BE2C (cell line): ENCODE measurements around the gene RMI2.

Source experiments
- DNase-seq: peaks from one replicate; pipeline ENCODE4 v3.0.0-alpha.2; 2020
- H3K27me3 ChIP-seq: fragments of 250-450 bp; sonication (Bioruptor Pico); 2 replicates; pipeline ENCODE4 v1.5.1; 2020; ENCODE audit warnings: mild to moderate bottlenecking
- H3K36me3 ChIP-seq: fragments of 250-450 bp; sonication (Bioruptor Pico); 2 replicates; pipeline ENCODE4 v1.5.1; 2020; ENCODE audit warnings: mild to moderate bottlenecking
- H3K4me1 ChIP-seq: fragments of 250-450 bp; sonication (Bioruptor Pico); 2 replicates; pipeline ENCODE4 v1.5.1; 2020
- H3K4me3 ChIP-seq: 2 replicates; pipeline ENCODE4 v1.5.1; 2011; ENCODE audit warnings: low read depth, low read length
- H3K9me3 ChIP-seq: fragments of 250-450 bp; sonication (Bioruptor Pico); 2 replicates; pipeline ENCODE4 v1.5.1; 2020
- TF ChIP-seq, protein P1 (sequence below): IDR thresholded peaks from 2 replicates; pipeline ENCODE4 v1.5.1; 2012; ENCODE audit warnings: mild to moderate bottlenecking, low read depth, low read length

The RMI2 gene

DNA sequence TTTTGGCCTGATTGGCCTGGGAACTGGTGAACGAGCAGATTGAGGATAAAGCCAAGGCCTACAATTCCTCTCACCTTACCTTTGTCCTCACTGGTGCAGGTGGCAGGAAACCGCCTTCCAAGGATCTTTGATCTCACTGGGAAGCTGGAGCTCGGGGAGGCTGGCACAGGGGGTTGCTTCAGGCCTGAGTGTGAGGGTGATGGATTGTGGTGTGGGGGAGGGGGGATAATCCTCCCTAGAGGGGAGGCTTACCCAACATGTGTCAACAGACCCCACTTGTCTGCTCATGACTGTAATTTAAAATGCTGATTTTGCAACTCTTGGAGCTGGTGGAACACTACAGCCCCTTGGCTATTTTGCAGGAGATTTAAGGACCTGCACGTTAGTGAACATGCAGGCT lies 4.5 kb upstream of the RMI2 start:
- Histone ChIP-seq H3K9me3 (no peaks in the 10 kb centered on the region), H3K4me3 (no peak overlapping the region), H3K27me3 (no peaks in the 10 kb centered on the region), H3K4me1 (no peaks in the 10 kb centered on the region), H3K36me3 (no peaks in the 10 kb centered on the region)
- TF ChIP-seq, protein P1, sequence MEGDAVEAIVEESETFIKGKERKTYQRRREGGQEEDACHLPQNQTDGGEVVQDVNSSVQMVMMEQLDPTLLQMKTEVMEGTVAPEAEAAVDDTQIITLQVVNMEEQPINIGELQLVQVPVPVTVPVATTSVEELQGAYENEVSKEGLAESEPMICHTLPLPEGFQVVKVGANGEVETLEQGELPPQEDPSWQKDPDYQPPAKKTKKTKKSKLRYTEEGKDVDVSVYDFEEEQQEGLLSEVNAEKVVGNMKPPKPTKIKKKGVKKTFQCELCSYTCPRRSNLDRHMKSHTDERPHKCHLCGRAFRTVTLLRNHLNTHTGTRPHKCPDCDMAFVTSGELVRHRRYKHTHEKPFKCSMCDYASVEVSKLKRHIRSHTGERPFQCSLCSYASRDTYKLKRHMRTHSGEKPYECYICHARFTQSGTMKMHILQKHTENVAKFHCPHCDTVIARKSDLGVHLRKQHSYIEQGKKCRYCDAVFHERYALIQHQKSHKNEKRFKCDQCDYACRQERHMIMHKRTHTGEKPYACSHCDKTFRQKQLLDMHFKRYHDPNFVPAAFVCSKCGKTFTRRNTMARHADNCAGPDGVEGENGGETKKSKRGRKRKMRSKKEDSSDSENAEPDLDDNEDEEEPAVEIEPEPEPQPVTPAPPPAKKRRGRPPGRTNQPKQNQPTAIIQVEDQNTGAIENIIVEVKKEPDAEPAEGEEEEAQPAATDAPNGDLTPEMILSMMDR, result no peak
- no peak for DNase-seq

GRCh38 chr16:11341371-11341770 lies 3.9 kb upstream of the RMI2 start:
- Histone ChIP-seq H3K9me3 (no peaks in the 10 kb centered on the region), H3K4me3 (no peak overlapping the region), H3K27me3 (no peaks in the 10 kb centered on the region), H3K4me1 (no peaks in the 10 kb centered on the region), H3K36me3 (no peaks in the 10 kb centered on the region)
- DNase-seq, result no peak
- TF ChIP-seq, protein P1, result no peak

DNA sequence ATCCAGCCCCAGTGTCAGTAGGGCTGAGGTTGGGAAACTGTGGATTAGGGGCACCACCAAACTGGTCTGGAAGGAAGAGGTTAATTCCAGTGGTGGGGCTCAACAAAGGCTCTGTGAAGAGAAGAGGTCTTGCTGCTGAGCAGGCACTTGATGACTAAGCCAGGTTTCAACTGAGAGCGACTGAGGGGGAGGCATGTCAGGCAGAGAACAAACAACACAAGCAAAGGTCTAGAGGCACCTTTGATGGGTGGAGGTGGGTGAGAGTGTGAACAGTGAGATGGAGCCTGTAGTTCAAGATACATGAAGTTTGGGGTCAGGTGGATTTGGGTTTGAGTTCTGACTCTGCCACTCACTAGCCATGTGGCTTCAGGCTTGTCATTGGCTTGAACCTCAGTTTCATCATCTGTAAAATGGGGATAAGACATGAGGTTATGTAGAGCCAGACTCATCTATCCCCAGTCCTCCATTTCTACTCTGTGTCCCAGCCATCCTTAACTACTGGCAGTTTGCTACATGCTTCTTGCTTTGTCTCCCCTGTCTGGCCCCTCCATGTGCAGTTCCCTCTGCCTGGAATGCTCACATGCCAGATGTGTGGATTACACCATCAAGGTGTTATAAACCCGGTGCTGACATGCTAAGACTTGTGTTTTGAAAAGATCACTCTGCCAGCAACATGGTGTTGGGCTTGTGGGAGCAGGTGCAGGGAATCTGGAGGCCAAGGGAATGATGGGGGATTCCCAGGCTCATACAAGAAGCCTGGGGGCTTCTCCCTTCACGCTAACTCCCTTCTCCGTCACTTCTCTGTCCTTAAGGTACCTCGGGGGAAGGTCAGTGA lies 3.0 kb upstream of the RMI2 start:
- Histone ChIP-seq H3K4me3 (no peak overlapping the region), H3K4me1 (no peaks in the 10 kb centered on the region), H3K9me3 (no peaks in the 10 kb centered on the region), H3K36me3 (no peaks in the 10 kb centered on the region), H3K27me3 (no peaks in the 10 kb centered on the region)
- TF ChIP-seq, protein P1, result no peak
- DNase-seq, result no peak

DNA sequence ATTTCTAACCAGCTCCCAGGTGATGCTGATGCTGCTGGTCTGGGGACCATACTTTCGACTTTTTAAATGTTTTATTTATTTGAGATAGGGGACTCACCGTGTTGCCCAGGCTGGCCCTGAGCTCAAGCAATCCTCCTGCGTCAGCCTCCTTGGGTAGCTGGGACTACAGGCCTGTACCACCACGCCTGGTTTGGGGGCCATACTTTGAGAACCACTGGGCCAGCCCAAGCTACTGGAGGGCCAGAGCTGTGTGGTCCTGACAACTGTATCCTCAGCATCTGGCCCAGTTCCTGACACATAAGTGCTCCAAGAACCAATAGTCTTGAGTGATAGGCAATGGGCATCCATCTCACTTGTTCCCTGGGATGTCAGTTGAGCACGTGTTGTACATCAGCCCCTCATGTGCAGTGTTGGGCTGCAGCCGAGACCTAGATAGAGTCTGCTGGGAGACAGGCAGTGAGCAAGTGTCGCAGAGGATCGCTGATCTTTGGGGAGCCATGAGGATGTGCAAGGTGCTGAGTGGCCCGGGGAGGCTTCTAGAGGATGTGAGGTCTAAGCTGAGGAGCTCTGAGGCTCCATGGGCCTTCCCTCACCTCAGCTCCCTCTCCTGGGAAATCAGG lies 1.6 kb downstream of the RMI2 start:
- Histone ChIP-seq H3K4me3 (no peak overlapping the region), H3K9me3 (no peaks in the 10 kb centered on the region), H3K4me1 (no peaks in the 10 kb centered on the region), H3K36me3 (no peaks in the 10 kb centered on the region), H3K27me3 (no peaks in the 10 kb centered on the region)
- TF ChIP-seq, protein P1, result no peak
- no peak for DNase-seq

- no peaks in the 10 kb centered on the region for H3K9me3 ChIP-seq
- H3K4me3 ChIP-seq, result no peak overlapping the region
- DNase-seq, result no peak
- H3K36me3 ChIP-seq, result no peaks in the 10 kb centered on the region
- H3K27me3 ChIP-seq, result no peaks in the 10 kb centered on the region
- TF ChIP-seq, protein P1, result no peak
- H3K4me1 ChIP-seq, result no peaks in the 10 kb centered on the region
Observed at GRCh38 chr16:11347831-11348230, 2.6 kb downstream of the RMI2 start.
